GM13977 (cell line): ENCODE data around the gene SELE.

Experiments
- DNase-seq: peaks from one replicate; pipeline ENCODE4 v3.0.0; 2012; ENCODE audit warnings: low spot score
- CTCF ChIP-seq: IDR thresholded peaks from 2 replicates; pipeline ENCODE4 v1.5.1; 2012; ENCODE audit warnings: mild to moderate bottlenecking, control low read depth; ENCODE audit not compliant: insufficient read depth; ENCODE audit errors: extremely low read depth, missing control alignments
- in situ Hi-C: fragments of 300-500 bp; cut with MboI; formaldehyde crosslinking; loops from one replicate; pipeline ENCODE4 v1.12.0; 2022; ENCODE audit warnings: low sequenced_read_pairs, low pct_unique_long_range_greater_than_20kb, mixed read lengths, inconsistent platforms; ENCODE audit not compliant: unreplicated experiment

SELE gene

DNA sequence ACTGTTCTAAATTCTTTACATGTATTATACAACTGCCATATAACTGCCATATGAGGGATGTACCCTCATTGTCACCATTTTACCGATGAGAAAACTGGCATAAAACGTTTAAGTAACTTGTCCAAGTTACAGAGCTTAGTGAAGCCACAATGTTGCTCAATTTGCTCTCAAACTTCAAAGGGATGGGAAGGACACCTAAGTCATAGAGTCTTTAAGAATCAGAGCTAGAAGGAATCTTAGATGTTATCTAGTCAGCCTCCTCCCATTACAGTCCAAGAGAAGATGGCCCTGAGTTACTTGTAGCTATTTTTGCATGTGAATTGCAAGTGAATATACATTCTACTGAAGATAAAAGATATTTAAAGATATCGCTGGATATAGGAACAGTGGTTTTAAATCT is 54.2 kb downstream of the SELE start:
- in situ Hi-C loops, result no loop called here
- no peak for DNase-seq
- TF ChIP-seq CTCF, result no peak

DNA sequence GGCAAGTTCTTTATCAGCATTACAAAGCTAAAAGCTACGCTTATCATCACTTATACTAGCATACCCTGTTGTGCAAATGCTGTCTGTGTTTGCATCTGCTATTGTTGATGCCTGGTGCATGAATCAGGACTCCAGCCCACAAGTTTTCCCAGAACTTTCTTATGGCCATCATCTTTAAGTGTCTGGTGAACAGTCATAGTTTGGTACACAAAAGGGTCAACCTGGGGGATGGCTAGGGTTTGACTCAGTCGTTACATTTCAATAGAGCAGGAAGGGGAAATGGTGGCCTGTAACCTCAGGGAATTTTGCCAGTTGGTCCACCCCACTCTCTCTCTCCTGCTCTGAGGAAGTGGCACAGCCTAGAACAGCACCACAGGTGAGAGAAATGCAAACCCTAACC is 57.9 kb downstream of the SELE start:
- in situ Hi-C loops, result no loop called here
- no peak for TF ChIP-seq CTCF
- DNase-seq, result no peak
